A549 treated with ZK216348 at 1 μM for 4 hours (cell line): Measurements from ENCODE around the gene RANBP9. TPM values are rescaled to one million over a fixed set of nuclear protein-coding genes. Genes with fewer than 3 reads are reported as not detected.

ENCODE experiments used
- total RNA-seq: library from RNA; stranded (reverse); fragments of 200-300 nt; extraction: Qiagen RNA extraction; gene quantifications from 5 replicates; pipeline ENCODE4 v1.2.3, GENCODE V29; 2022; ENCODE audit warnings: low read depth

RANBP9 gene
- 10.9 to 15.4 TPM (median 13.4 TPM) in 5 replicates for total RNA-seq

DNA sequence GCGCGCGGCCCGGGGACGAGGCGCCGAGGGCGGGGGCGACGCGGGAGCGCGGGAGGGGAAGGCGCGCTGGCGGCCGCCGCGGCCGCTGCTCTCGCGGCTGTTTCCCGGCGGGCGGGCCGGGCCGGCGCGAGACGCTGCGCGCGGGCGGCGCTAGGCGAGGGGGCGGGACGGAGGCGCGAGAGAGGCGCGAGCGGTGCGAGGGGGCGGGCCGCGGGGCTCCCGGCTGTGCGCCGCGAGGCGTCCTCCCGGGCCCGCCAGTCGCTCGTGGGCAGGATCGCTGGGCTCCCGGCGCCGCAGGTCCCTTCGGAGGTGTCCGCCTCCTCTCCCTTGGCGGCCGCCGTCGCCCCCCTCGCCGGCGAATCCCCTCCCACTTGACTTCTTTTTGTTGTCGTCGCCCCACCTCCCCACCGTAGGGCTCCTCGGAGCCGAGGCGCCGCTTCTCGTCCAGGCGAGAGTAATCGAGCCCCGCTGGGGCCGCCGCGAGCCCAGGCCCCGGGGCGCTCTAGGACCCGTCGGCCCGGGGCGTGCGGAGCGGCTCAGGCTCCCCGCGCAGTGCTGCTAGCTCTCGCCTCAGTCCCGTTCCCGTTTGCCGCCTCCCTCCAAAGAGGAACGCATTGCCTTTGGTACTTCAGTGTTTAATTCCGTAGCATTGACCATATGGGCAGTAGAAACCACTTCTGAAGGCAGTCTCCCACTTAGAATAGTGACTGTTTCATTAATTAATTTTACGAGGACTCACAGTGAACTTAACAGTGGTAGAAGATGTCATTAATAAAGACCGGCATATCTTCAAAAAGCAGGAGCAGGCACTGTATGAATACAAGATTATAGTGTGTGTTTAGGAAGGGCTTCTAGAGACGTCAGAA lies at the start of gene RANBP9:
RANBP9 (minus strand) TSS at position 103 of the 866 bp plus-strand sequence. CDS start 330 bp downstream, outside the sequence.

DNA sequence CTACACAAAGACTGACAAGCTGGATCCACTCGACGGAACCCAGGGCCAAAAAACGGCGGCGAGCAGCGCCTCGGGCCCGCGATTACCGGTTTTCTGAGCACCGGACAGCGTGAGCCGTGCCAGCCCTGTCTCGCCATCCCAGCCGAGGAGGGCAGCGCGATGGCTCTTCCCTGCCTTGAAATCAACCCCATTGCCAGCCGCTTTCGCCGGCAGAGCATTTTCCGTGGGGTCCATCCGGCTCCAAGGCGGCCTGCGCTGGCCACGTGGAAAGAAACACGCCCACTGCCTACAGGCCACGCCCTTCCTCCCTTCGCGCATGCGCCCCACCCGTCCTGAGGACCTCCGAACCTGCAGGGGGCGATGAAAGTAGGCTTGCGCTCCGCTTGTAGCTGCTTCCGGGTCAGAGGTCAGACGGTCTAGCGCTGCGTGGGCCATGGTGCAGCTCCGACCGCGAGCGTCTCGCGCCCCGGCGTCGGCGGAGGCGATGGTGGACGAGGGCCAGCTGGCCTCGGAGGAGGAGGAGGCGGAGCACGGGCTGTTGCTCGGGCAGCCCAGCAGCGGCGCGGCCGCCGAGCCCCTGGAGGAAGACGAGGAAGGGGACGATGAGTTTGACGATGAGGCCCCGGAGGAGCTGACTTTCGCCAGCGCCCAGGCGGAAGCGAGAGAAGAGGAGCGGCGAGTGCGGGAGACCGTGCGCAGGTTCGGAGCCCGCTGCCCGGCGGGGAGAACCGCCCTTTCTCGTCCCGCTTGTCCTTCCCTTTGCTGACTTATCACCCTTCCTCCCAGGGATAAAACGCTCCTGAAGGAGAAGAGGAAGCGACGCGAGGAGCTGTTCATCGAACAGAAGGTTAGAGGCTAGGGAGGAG lies 96.5 kb downstream of the RANBP9 start, which contains the start of gene NOL7:
NOL7 (plus strand) TSS at position 410 of the 866 bp plus-strand sequence; CDS start at position 434, 24 bp downstream.

DNA sequence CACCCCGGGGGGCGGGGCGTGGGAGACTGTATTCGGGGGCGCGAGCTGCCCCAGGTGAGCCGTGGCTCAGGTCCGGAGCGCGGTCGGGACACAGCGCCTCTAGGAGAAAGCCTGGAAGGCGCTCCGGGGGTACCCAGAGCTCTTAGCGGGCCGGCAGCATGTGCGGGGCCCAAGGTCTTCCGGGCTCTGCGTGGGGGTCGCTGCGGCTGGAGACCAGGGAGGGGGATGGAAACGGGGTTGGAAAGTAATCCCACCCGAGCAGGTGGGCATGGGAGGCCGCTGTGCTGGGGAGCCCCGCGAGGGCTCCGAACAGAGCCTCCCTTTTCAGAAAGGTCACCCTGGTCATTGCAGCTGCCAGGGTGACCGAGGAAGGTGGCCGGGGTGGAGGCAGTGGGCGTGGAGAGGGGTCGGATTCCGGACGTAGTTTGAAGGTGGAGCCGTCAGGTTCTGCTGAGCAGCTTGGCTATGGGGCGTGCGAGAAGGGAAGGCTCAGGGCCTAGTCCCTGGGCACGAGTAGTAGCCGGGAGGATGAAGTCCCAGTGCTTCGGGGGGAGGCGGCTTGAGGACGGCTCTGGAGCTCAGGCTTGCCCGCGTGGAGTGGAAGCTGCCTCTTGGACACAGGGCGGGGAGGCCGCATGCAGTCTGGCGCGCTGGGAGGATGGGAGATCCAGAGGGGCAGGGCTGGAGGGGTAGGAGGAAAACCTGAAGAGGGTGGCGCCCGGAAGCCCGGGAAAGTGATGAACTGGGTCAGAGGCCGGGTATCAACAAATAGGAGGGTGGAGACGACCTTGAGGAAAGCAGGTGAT lies 136.9 kb downstream of the RANBP9 start, which contains the start of gene SIRT5:
SIRT5 (plus strand) TSS at position 31 of the 806 bp plus-strand sequence. CDS start 9,510 bp downstream, outside the sequence.

Other genes starting within 250 kb of the RANBP9 start
- gene GFOD1, start 224.2 kb downstream of the RANBP9 start, total RNA-seq = 1.2 to 2.1 TPM (median 1.7 TPM) in 5 replicates
- 3.6 to 4.5 TPM (median 3.8 TPM) in 5 replicates for gene SIRT5, start 137.2 kb downstream of the RANBP9 start, total RNA-seq
- gene NOL7, start 96.5 kb downstream of the RANBP9 start, total RNA-seq = 69.5 to 85.5 TPM (median 75.8 TPM) in 5 replicates
- gene MCUR1, start 102.7 kb upstream of the RANBP9 start, total RNA-seq = 12.3 to 20.4 TPM (median 15.0 TPM) in 5 replicates
- gene RNF182, start 213.1 kb upstream of the RANBP9 start, total RNA-seq = 2.3 to 3.4 TPM (median 3.1 TPM) in 5 replicates